ENCODE measurements around the gene ATL1. TPM values are rescaled to one million over a fixed set of nuclear protein-coding genes. Genes with fewer than 3 reads are reported as not detected.
A peak's percentile ranks its signal among the peaks of the same experiment; 100 is the strongest.

Gene ATL1
- total and polyA plus RNA-seq, 2 of the 4 experiments (the other 2 are of a cell fraction) = 6.0 to 12.2 TPM

DNA sequence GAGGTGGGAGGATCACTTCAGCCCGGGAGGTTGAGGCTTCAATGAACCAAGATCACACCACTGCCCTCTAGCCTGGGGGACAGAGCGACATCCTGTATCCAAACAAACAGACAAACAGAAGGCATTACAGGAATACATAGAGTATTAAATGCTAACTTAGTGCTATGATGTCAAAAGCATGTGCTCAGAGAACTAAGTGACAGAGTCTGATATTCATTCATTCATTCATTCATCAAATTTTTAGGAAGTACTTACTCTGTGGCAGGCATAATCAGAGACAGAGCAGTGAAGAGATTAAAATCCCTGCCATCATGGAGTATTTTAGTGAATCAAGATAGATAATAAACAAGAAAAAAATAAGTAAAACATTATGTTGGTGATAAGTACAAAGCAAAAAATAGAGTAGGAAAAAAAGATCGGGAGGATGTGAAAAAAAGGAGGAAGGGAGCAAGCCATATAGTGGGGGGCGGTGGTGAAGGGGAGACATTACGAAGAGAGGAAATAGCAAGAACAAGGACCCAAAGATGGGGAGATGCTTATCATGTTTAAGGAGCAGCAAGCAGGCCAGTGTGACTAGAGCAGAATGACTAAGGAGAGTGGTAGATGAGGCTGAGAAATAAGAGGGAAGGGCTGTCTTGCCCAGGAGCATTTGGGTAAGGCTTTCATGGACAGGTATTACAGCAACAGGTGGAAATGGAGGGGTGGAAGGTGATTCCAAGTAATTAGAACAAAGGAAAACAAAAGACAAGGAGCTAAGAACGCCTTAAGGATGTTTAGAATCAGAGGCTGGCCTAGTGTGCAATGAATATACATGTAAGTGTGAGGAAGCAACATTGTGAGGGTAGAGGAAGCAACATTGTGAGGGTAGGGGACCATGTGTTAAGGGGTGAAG lies 30.4 kb upstream of the ATL1 start:
- DNase-seq (peak; percentile 31), ATAC-seq (ENCODE audit: low read depth) (no peak)
- peaks cover 22% of the 10 kb centered on the region for H3K4me1 ChIP-seq (ENCODE audit: control insufficient read depth, insufficient read depth, low read length)
- peak overlapping the region; percentile 88 for H3K23ac ChIP-seq (ENCODE audit: low read depth, low read length)
- peaks cover 3% of the 10 kb centered on the region for H3K36me3 ChIP-seq (ENCODE audit: control insufficient read depth, insufficient read depth, low read length)
- peak overlapping the region; percentile 91 for H4K91ac ChIP-seq (ENCODE audit: insufficient read depth, low read depth, low read length)
- H3K9ac ChIP-seq (ENCODE audit: low read depth, low read length) = peak overlapping the region; percentile 96
- BruUV-seq (replicated peaks) = TSS peak; percentile 29
- TF ChIP-seq, protein P1, sequence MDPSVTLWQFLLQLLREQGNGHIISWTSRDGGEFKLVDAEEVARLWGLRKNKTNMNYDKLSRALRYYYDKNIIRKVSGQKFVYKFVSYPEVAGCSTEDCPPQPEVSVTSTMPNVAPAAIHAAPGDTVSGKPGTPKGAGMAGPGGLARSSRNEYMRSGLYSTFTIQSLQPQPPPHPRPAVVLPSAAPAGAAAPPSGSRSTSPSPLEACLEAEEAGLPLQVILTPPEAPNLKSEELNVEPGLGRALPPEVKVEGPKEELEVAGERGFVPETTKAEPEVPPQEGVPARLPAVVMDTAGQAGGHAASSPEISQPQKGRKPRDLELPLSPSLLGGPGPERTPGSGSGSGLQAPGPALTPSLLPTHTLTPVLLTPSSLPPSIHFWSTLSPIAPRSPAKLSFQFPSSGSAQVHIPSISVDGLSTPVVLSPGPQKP (IDR thresholded peaks at IDR 0.05; ENCODE audit: borderline replicate concordance, low read depth, low read length) = no peak
- TF ChIP-seq CHD1 (IDR thresholded peaks at IDR 0.05; ENCODE audit: low read depth, low read length) (no peak), MXI1 (IDR thresholded peaks at IDR 0.05; ENCODE audit: borderline replicate concordance, low read depth, low read length) (no peak), SMC3 (IDR thresholded peaks at IDR 0.05; ENCODE audit: low read depth, low read length) (no peak), RCOR1 (IDR thresholded peaks at IDR 0.05; ENCODE audit: insufficient replicate concordance, low read length) (no peak), MAZ (IDR thresholded peaks at IDR 0.05; ENCODE audit: borderline replicate concordance, low read depth, low read length) (no peak), BHLHE40 (IDR thresholded peaks at IDR 0.05; ENCODE audit: low read depth, low read length) (no peak), FOS (IDR thresholded peaks at IDR 0.05; ENCODE audit: low read depth, low read length) (no peak)
- H3K14ac ChIP-seq (replicated peaks; ENCODE audit: low read depth, low read length) = peak overlapping the region; percentile 88
- peak overlapping the region; percentile 96 for H2AK5ac ChIP-seq (ENCODE audit: low read depth, low read length)
- H2AK9ac ChIP-seq (replicated peaks; ENCODE audit: low read depth, low read length, poor library complexity) = peak overlapping the region; percentile 18
- H3K4me2 ChIP-seq (ENCODE audit: low read depth, low read length) = peak overlapping the region; percentile 95
- dilution Hi-C loops (cut with HindIII; ENCODE audit: low sequenced_read_pairs, unreplicated experiment) (no loop called here), intact Hi-C loops (cut with micrococcal nuclease) (loop anchor here (5.0 to 10.0 kb wide), 4 partner anchors 75 to 412 kb away; partner anchors contain the start of genes CDKL1, SOS2 and VCPKMT), in situ Hi-C loops (cut with MboI; ENCODE audit: low sequenced_read_pairs) (loop anchor here (5.0 to 10.0 kb wide), 2 partner anchors 207 to 665 kb away; no protein-coding TSS in a partner anchor)
- H4K5ac ChIP-seq (ENCODE audit: low read depth, low read length) = peak overlapping the region; percentile 61
- no peak overlapping the region for H2AFZ ChIP-seq (replicated peaks; ENCODE audit: low read length, poor library complexity)
- H3K4ac ChIP-seq (ENCODE audit: low read depth, low read length) = peak overlapping the region; percentile 72
- peak overlapping the region; percentile 98 for H2BK5ac ChIP-seq (ENCODE audit: low read depth, low read length, poor library complexity, severe bottlenecking)
- peaks cover 3 to 44% of the 10 kb centered on the region in 2 experiments; a peak in 2 of 4 replicates for H3K79me1 ChIP-seq (ENCODE audit: low read depth in 1 of 2, low read length in 2 of 2)
- H3K4me3 ChIP-seq (ENCODE audit: insufficient read depth, low read depth, low read length) = peak overlapping the region; percentile 41
- H2BK20ac ChIP-seq (ENCODE audit: low read depth, low read length) = peak overlapping the region; percentile 73
- peaks cover 12% of the 10 kb centered on the region; the same call in 1 of the 2 replicates for H3K9me1 ChIP-seq (ENCODE audit: insufficient read depth, low read length)
- peak overlapping the region; percentile 87; the same call in 2 of the 3 replicates for H2BK15ac ChIP-seq (ENCODE audit: low read depth, low read length)
- H3K9me3 ChIP-seq (ENCODE audit: control insufficient read depth, insufficient read depth, low read length) = no peaks in the 10 kb centered on the region
- peak overlapping the region; percentile 82 for H3K27ac ChIP-seq (ENCODE audit: insufficient read depth, low read length)
- ChIA-PET POLR2A (ENCODE audit: unreplicated experiment) (no interaction called here), CTCF (interaction anchor here (1.4 to 1.6 kb wide), 2 partner anchors 13 to 209 kb away, joined by 3 to 5 read pairs; no protein-coding TSS in a partner anchor)
- H4K20me1 ChIP-seq (ENCODE audit: insufficient read depth, low read length) = peaks cover 55% of the 10 kb centered on the region
- WGBS, 2 experiments (ENCODE audit: extremely low coverage in 2 of 2, insufficient read length in 1 of 2) = 20 to 100% methylated on average over 1 of the region's 6 CpGs
- H2BK120ac ChIP-seq (ENCODE audit: low read depth, low read length) = peak overlapping the region; percentile 86
- H3K27me3 ChIP-seq (ENCODE audit: control insufficient read depth, insufficient read depth, low read length) = no peaks in the 10 kb centered on the region
- H3K56ac ChIP-seq (ENCODE audit: extremely low read depth, insufficient read depth, low read length) = peak overlapping the region; percentile 64
- H4K8ac ChIP-seq (ENCODE audit: low read depth in 2 of 2, low read length in 2 of 2) = peak overlapping the region; percentile 53 to 76
- H3K18ac ChIP-seq (ENCODE audit: low read depth, low read length) = peak overlapping the region; percentile 97

All from IMR-90 (cell line).